HG02678 (cell line): ENCODE measurements around the gene TNIK.
"Not testable (repeated sequence)": the region's sequence is repeated elsewhere in the genome, so short reads cannot be mapped to it uniquely, and the experiment has no call there.

ENCODE experiments used
- ATAC-seq: cut with Tn5 transposase; IDR thresholded peaks from one replicate; pipeline ENCODE4 v1.9.1; 2021; ENCODE audit warnings: mild to moderate bottlenecking, moderate library complexity; ENCODE audit not compliant: unreplicated experiment

Gene TNIK

DNA sequence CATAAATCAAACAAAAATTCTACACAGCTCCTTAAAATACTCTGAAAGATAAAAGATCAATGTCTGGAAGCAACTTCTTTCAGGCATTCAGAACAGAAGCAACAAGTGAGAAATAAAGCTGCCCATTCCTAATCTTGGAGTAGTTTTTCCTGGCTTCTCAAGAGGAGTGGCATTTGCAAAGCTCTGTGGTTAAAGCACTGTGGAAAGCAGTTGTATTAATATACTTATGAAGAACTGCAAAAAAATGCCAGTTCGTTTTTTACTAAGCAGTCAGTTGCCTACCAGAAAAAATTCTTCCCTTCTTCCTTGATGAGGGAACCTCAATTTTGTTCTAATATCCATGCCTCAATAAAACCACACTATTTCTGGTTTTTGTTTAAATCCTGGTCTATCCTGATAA, 197.8 kb downstream of the TNIK start:
- no peak for ATAC-seq

DNA sequence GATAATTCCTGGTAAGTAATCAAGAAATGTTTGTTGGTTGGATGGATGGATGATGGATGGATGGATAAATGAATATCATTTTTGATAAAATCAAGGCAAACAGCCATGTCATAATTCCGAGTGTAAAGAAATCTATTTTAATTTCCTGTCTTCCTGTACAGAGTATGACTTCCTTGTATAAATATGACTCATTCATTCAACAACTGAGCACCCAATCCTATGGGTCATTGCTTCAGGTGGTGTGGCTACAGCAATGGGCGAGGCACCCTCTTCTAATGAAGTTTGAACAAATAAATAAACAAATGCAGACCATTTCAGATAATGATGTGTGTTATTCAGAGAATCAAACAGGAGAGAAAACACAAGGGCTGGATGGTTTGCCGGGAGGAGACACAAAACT, 198.7 kb downstream of the TNIK start:
- ATAC-seq: no peak

DNA sequence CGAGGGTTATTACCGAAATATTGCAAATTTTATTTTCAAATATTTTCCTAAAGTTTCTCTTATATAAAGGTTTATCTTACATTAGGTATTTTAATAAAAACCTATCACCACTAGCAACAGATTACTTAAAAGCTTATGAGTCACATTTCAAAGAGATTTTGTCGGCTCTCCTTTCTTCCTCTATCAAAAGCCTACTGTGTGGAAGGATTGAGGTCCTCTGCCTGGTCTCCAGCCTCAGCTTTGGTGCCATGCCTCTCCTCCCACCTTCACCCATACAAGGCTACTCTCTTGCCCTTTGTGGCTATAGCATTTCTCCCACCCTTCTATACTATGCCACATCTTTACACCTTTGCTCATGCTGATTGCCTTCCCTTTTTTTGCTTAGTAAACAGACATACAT, 199.3 kb downstream of the TNIK start:
- ATAC-seq: no peak

DNA sequence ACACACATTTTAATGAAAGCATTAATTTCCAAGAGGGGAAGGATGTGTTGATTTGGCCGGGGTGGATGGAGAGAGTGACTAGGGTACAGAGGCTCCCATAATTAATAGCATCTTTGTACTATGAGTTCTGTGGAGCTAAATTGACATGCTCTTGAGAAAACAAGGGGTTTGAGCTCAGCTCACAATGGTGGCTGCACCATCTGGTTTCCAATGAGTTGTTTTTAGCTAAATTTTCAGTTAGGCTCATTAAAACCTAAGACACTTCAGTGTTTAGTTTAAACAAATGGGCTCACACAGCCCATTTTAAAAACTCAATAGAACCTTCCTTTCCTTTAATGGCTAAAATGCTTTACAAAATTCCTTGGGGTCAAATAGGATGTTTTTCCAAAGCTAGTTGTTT, 199.7 kb downstream of the TNIK start:
- ATAC-seq: no peak

DNA sequence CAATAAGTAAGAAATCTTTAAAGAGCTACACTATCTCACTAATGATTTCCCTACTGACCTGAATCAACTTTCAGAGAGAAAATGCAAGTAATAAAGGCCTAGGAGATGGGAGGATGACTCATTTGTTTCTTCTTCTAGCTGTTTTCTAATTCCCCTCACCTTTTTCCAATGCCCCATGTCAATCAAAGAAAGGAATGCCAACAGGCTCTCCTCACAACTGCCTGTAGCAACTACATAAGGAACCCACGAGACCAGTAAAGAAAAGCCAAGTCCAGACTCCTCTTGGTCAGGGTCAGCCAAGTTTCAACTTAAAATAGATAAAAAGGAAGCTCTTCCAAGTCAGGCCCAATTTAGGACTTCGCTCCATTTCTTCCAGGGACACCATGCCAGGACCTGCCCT, 201.9 kb downstream of the TNIK start:
- no peak for ATAC-seq

DNA sequence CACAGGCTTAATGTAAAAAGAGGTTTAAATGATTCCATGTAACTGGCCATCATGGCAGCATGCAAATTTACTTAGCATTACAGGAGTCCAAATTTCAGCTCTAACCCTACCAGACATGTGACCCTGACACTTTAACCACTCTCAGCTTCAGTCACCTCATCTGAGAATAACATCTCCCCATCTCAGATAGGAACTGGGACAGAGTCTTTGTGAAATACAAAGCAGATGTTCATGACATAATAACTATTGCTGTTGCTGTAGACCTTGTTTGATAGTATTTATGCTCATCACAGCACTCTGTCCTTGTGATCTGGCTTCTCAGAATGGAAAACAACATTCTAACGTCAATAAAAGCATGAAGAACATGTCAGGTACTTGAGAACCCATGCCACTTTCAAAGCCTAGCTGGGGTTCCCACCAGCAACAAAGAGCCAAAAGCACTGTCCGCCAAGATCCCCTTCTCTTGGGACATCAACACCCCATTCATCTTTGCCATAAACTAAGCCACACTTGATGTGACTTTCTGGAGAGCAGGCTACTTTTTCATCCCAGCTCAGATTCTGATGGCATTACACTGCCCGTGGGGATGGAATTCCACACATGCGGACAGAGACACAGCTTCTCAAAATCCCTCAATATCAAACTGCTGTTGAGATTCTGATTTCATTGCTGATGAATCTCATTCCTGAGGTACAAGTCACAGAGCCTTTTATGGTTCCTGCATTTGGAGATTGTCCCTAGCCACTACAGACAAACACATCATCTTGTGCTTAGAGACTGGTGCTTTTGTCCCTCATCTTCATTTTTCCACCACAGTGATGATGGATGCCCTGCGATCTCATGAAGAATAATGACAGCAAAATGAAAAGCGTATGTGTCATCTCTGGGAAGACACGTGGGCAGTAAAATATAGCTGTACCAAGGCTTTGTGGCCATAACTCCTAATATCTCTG, 202.7 kb downstream of the TNIK start:
- peak; percentile 54 for ATAC-seq

DNA sequence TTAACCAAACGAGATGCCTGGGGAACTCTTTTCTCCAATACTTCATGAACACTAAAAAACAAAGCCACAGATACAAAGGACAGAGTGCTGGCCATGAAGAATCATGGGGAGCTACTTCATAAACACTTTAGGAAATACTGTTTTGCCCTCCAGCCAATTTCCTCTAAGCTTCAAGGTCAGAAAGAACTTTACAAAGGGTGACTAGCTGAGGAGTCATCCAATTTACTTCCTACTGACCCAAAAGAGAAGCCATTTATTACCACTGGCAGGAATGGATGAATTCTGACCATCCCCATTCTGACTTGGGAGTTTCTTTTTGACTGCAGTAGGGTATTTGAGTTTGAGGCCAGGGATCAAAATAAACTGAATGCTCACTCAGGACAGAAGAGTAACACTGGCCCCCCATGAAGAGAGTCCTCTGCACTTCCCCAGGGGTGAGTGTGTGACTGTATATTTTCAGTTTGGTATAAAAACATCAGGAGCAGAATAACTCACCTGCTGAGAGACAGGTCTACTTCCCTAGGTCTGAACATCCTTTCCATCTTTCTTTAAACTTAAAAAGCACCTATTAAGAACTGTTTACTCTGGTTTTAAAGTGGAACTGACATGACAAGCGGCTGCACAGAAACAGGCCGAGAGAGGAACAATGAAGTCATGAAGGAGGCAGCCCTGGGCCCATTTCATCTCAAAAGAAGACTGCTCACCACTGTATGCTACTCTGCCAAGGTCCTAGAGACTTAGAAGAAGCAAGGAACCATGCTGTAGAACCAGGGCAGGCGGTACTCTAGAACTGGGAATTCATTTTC, 203.6 kb downstream of the TNIK start:
- no peak for ATAC-seq

DNA sequence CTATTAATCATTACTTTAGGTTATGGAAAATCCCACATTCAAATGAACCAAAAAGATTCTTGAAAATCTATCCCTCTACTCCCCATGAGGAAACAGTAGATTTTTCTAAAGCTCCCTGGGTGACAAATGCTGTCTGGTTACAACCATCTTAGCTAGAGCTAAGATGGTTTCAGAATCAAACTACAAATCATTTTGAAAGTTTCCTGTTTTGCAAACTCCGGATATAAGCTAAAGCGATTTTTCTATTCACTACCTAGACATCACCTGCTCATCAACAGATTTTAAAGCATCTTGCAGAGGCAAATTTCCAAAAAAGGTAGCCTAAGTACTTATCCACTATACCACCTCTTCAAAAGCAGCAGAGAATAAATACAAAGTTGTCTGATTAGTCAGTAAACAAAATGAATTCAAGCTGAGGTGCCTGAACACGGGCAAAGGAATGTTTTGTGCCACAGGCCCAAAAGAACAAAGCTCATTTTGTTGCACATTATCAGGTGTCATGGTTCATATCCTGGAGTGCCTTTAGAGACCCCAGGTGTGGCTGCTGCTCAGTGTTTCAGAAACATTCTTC, 204.9 kb downstream of the TNIK start:
- ATAC-seq: peak; percentile 68

DNA sequence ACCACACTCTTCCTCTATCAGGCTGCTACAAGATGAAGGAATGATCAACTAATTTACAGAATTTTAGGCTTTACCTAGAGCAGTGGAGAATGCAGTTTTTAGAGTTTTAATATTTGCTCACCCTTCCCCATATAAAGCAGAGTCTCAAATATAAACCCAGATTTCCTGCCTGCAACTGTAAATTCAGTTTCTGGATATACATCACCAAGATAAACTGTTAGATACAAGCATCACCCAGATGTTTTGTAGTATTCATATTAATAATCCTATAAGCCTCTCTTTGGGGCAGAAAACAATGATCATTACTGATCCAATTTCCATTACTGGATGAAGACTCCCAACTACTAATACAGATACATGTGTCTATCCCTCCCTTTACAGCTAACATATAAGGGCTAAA, 205.9 kb downstream of the TNIK start:
- no peak for ATAC-seq

DNA sequence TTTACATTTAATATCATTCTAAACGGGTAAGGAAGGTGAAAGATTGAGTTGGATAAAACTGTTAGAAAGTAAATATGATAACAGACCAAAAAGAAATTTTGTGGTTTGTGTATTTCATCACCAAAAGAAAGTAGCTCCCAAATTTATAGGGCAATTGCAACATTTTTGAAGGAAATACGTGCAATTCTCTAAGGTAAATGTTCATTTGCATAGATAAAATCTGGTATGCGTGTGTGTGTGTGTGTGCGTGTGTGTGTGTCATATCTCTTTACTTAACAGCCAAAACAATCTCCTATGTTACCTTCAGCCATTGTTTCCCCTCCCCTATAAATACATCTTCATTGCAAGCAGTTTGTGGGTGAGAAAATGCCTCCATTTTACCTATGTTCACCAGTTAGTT, 208.4 kb downstream of the TNIK start:
- no peak for ATAC-seq

DNA sequence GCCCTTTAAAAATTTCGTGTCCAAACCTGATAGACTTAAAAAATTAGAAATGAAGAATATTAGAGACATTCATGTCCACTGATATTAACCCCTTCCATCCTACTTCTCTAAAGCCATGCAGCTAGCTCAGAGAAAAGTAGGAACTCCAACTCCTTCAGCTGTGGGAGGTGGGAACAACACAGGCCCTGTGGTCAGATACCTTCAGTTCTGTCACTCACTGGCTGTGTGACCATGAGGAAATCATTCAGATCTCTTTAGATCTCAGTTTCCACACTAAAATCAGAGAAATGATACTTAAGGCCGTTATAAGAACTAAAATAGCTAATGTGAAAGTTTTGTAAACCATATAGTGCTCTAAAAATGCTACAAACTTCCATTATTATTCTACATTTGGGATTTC, 209.8 kb downstream of the TNIK start:
- no peak for ATAC-seq

DNA sequence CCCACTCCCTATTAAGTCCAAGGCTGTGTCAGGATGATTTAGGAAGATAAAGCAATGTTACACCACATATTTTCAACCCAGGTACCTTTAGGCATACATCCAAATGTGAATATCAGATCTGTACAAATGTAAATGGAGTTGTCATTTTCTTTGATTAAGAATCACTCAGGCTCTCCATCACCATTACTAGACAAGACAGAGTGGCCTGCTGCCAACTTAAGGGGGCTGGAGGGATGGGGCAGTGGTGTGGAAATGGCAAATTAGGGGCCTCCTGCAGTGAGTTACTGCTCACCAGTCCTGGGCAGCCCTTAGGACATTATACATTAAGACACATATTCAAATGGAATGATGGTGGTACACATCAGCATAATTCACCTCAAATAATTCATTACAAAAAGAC, 211.0 kb downstream of the TNIK start:
- peak; percentile 11 for ATAC-seq

DNA sequence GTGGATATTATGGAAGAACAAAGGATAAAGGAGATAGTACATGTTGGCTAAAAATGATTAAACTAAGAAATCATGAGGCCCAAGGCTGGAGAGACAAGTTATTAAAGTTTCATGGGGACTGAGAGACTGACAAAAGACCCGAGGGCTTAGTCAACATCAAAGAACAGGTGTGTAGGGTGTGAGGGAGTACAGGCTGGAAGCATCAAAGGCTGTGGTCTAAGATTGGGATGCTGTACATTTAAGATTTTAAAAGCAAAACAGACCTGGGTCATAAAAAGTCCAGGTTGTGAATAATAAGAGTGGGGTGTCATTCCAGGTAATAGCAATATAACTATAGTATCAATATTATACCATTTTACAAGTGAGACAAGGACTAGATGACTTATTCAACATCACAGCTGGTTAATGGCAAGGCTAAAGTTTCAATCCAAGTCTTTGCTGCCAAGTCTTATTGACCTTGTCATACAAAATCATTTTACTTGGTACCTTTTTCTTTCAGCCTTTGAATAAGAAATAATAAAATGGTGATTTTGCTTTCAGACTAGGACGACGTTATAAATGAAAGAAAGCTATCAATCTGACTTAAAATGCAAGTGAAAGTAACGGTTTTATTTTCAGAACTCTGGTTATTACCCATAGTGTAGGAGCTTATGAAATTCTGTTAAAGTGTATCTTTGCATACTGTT, 211.6 kb downstream of the TNIK start:
- ATAC-seq: peak; percentile 77

DNA sequence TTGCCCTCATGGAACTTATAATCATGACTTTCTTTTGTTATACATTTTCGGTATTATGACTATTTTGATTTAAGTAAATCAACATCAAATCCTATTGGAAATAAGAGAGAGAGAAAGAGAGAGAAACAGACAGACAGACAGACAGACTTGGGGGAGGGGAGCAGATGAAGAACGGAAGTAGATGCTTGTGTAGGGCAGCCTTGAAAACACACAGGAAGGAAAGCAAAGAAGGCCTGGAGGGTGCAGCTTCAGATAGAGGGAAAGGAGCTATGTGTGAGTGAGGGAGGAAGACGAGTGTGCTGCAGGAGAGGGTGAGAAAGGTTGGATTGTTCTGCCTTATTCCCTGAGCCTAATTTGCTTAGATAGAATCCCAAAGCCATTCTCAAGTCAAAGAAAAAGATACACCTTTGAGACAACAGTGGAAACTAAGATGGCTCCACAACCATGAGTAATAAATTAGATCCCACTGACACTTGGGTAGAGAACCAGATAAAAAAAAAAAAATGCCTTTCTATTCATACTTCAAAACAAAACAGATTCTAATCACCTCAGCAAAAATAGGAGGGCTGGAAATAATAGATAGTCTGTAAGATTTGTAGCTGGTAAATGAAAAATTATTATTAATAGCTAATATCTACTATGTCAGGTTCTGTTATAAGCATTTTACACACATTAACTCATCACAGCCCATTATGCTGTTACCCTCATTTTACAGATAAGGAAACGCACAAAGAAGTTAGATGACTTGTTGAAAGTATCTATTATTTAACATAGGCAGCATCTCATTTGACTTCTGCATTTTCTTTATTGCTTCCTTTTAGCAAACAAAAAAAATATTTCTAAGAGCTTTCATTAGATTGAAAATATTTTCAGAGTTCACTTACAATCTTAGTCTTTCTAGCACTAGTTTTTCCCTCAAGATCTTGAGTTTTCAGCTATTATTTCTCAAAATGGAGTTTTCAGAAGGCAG, 214.1 kb downstream of the TNIK start:
- ATAC-seq: no peak

DNA sequence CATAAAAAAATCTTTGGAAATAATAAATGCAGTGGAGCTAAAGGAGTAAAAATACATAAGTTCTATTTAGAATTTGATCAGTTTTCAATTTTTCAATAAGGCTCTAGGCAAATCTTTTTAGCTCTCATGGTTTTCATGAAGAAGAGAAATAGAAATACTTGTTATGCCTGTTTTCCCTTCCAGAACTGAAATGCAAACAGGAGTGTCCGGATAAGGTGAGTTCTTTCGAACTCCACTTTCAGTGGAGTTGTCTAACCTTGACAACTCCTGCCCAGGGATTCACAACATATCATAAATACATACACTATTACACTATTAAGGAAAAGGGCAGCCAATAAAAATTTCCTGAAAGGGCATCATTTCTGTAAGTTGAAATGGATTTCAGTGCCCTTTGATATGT, 217.3 kb downstream of the TNIK start:
- no peak for ATAC-seq

DNA sequence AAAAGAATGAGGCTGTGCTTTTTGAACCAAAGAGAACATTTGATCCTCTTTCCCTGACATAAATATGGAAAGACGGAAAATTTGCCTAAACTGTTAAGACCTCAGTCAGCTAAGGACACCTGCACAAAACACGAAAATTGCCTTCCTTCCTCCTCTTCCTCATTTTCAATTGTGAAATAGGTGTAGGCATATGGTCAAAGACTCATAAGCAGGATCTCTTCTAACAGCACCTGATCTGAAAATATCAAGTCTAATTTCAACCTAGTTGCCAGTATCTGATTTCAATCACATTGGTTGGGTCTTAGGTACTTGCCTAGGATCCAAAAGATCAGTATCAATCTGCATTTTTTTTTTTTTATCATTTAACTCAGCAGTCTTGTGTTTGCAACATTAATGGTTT, 218.0 kb downstream of the TNIK start:
- no peak for ATAC-seq

DNA sequence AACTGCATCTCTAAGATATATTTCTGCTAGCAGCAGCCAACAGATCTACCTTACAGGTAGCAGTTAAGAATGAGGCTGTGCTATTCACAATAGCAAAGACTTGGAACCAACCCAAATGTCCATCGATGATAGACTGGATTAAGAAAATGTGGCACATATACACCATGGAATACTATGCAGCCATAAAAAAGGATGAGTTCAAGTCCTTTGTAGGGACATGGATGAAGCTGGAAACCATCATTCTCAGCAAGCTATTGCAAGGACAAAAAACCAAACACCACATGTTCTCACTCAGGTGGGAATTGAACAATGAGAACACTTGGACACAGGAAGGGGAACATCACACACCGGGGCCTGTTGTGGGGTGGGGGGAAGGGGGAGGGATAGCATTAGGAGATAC, 218.6 kb downstream of the TNIK start:
- ATAC-seq: not testable (repeated sequence)

DNA sequence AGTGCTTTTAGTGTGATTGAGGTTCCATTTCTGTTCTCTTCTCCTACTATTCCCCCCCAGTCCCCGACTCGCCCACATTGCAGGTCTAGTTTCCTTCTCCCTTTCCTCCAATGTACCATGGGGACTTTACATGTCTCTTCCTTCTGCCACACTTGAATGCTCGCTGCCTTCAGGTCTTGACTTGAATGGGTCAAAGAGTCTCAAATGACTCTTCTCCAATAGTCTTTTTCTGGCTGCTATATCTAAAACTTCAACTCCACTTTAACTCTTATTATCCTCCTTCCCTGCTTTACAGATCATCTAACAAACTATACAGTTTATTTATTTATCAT, 219.7 kb downstream of the TNIK start:
- ATAC-seq: no peak

DNA sequence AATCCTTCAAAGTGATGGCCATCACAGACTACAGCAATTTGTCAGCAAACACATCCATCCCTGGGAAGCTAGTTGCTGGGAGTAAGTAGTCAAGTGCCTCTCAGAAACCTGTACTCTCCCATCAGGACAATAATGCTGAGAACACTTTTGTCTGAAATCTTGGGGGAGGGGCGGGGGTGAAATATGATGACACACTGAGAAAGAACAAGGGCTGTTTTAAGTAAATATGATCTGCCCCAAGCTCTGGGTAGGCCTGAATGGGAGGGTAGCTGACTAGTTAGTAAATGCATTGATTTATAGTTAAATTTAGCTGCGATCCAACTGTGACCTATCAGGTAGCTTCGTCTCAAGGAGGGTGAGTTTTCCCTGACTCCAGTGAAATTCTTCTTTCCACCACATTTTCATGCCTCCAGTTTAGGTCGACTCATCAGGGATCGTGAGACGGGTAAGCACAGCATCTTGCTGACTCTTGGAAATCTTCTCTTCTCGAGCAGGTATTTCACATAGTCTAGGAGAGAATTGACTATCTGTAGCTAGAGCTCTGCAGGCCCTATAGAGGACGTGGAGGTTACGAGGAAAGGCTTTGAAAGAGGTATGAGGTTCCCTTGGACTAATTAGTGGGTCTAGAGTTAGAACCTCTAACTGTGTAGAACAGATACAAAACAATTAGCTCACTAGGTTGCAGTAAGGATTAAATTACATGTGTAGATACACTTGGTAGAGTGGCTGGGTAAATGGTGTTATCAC, 220.3 kb downstream of the TNIK start:
- no peak for ATAC-seq
